PC-9 (cell line): Measurements from ENCODE around the gene NPHP4. TPM values are rescaled to one million over a fixed set of nuclear protein-coding genes. Genes with fewer than 3 reads are reported as not detected.

Experiments used
- BruUV-seq: library from RNA; stranded (reverse); fragments of 400-500 nt; replicated peaks from 2 replicates; lab custom pipeline; 2021; lab: Mats Ljungman, UMichigan
- CTCF ChIA-PET: fragments of 300-600 bp; sonication (Branson Sonifier 250); formaldehyde crosslinking; loops from one replicate; lab custom pipeline; 2022; ENCODE audit warnings: antibody characterized with exemption; lab: Charles Lee
- POLR2A ChIA-PET: fragments of 300-600 bp; sonication (Branson Sonifier 250); formaldehyde crosslinking; loops from one replicate; lab custom pipeline; 2022; ENCODE audit warnings: antibody characterized with exemption; ENCODE audit not compliant: unreplicated experiment; lab: Charles Lee
- DNase-seq, 2 experiments: peaks; one replicate each; pipeline versions ENCODE4 v3.0.0 to v3.0.0-alpha.2; 2015 to 2022; ENCODE audit warnings: mixed read lengths in 1 of 2
- H2AFZ ChIP-seq: fragments of 200-600 bp; sonication (generic); 2 replicates; pipeline ENCODE4 v1.8.1; 2017; ENCODE audit warnings: antibody characterized with exemption
- H3F3A ChIP-seq: fragments of 200-600 bp; sonication (generic); 2 replicates; pipeline ENCODE4 v1.8.1; 2017; ENCODE audit warnings: antibody characterized with exemption, mild to moderate bottlenecking, low read depth; ENCODE audit not compliant: insufficient read depth
- H3K27ac ChIP-seq: fragments of 200-600 bp; sonication (generic); 2 replicates; pipeline ENCODE4 v1.6.1; 2016; ENCODE audit warnings: mixed run types
- H3K27me3 ChIP-seq: fragments of 200-600 bp; sonication (generic); 2 replicates; pipeline ENCODE4 v1.6.1; 2016; ENCODE audit warnings: low read depth, mixed run types; ENCODE audit not compliant: insufficient read depth
- H3K36me3 ChIP-seq: fragments of 200-600 bp; sonication (generic); 2 replicates; pipeline ENCODE4 v1.6.1; 2016; ENCODE audit warnings: low read depth, mixed run types
- H3K4me1 ChIP-seq: fragments of 200-600 bp; sonication (generic); replicated peaks from 2 replicates; pipeline ENCODE4 v1.6.1; 2016; ENCODE audit warnings: mixed run types; ENCODE audit not compliant: insufficient read depth
- H3K4me2 ChIP-seq: fragments of 200-600 bp; sonication (generic); 2 replicates; pipeline ENCODE4 v1.6.1; 2017; ENCODE audit warnings: mixed run types
- H3K4me3 ChIP-seq: fragments of 200-600 bp; sonication (generic); 2 replicates; pipeline ENCODE4 v1.6.1; 2016; ENCODE audit warnings: mixed run types
- H3K79me2 ChIP-seq: fragments of 200-600 bp; sonication (generic); 2 replicates; pipeline ENCODE4 v1.6.1; 2017; ENCODE audit warnings: low read depth, mixed run types
- H3K9me2 ChIP-seq: fragments of 200-600 bp; sonication (generic); 2 replicates; pipeline ENCODE4 v1.8.1; 2017; ENCODE audit warnings: mild to moderate bottlenecking; ENCODE audit not compliant: insufficient read depth
- H3K9me3 ChIP-seq: fragments of 200-600 bp; sonication (generic); 2 replicates; pipeline ENCODE4 v1.8.1; 2016; ENCODE audit warnings: low read depth; ENCODE audit not compliant: insufficient read depth
- H4K20me1 ChIP-seq: fragments of 200-600 bp; sonication (generic); 2 replicates; pipeline ENCODE4 v1.8.1; 2017; ENCODE audit not compliant: insufficient read depth
- EZH2 ChIP-seq: fragments of 200-600 bp; sonication (generic); IDR thresholded peaks from 2 replicates; pipeline ENCODE4 v1.8.0; 2017; ENCODE audit warnings: antibody characterized with exemption, low read depth
- intact Hi-C: fragments of 100-400 bp; cut with micrococcal nuclease; formaldehyde crosslinking; loops from one replicate; pipeline ENCODE4 v1.10.0; 2022; ENCODE audit not compliant: unreplicated experiment
- total RNA-seq: library from RNA; stranded (reverse); gene quantifications from 2 replicates; pipeline ENCODE4 v1.2.3, GENCODE V29; 2021
- TF ChIP-seq, protein P1 (sequence below): fragments of 200-600 bp; sonication (generic); conservative IDR thresholded peaks from 2 replicates; pipeline ENCODE4 v1.6.1; 2017; ENCODE audit warnings: mixed run types, antibody characterized with exemption, mild to moderate bottlenecking, moderate library complexity

NPHP4 gene
- total RNA-seq, 1 experiment from 2014 or later = 17.9 TPM

GRCh38 chr1:5953386-5953785 lies 38.8 kb downstream of the NPHP4 start:
- no peak overlapping the region for H3K4me3 ChIP-seq
- no peak overlapping the region for H3K27ac ChIP-seq
- CTCF ChIA-PET = no interaction called here
- H4K20me1 ChIP-seq = no peaks in the 10 kb centered on the region
- H3K27me3 ChIP-seq = no peaks in the 10 kb centered on the region
- BruUV-seq = no TSS peak
- H3K4me1 ChIP-seq = no peaks in the 10 kb centered on the region
- TF ChIP-seq, protein P1, sequence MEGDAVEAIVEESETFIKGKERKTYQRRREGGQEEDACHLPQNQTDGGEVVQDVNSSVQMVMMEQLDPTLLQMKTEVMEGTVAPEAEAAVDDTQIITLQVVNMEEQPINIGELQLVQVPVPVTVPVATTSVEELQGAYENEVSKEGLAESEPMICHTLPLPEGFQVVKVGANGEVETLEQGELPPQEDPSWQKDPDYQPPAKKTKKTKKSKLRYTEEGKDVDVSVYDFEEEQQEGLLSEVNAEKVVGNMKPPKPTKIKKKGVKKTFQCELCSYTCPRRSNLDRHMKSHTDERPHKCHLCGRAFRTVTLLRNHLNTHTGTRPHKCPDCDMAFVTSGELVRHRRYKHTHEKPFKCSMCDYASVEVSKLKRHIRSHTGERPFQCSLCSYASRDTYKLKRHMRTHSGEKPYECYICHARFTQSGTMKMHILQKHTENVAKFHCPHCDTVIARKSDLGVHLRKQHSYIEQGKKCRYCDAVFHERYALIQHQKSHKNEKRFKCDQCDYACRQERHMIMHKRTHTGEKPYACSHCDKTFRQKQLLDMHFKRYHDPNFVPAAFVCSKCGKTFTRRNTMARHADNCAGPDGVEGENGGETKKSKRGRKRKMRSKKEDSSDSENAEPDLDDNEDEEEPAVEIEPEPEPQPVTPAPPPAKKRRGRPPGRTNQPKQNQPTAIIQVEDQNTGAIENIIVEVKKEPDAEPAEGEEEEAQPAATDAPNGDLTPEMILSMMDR = no peak
- TF ChIP-seq EZH2 = no peak
- H2AFZ ChIP-seq = no peak overlapping the region
- H3K9me3 ChIP-seq = no peaks in the 10 kb centered on the region
- no peaks in the 10 kb centered on the region for H3K36me3 ChIP-seq
- H3F3A ChIP-seq = no peaks in the 10 kb centered on the region
- POLR2A ChIA-PET = no interaction called here
- no peak for DNase-seq
- no peaks in the 10 kb centered on the region for H3K79me2 ChIP-seq
- H3K4me2 ChIP-seq = no peak overlapping the region
- no peaks in the 10 kb centered on the region for H3K9me2 ChIP-seq
- intact Hi-C loops = no loop called here

DNA sequence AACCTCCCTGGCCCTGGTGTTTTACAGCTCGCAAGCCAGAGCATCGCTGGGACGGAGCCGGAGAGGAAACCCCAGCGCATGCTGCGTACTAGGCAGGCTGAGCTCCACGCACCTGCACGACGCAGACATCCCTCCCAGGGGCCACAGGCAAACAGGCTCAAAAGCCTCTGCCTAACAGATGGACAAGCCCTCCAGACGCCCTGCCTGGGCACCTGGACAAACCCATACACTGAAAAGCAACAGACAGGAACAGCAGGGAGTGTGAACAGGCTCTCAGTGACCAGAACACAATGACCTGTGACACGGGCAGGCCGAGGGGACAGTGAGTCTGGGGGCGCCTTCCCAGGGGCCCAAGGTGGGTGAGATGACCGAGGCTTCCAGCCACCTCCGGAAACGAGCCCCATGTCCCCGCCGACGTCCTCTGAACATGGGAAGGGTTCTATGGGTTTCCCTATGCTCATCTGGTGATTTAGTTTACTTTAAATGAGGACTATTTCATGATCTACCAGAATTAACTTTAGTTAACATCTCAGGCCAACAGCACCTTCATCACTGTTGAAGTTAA lies 40.3 kb downstream of the NPHP4 start:
- DNase-seq = no peak
- BruUV-seq = no TSS peak
- Histone ChIP-seq H3K36me3 (no peaks in the 10 kb centered on the region), H3K4me2 (no peak overlapping the region), H3K27ac (no peak overlapping the region), H3K4me1 (no peaks in the 10 kb centered on the region), H3K9me3 (no peaks in the 10 kb centered on the region), H3F3A (no peaks in the 10 kb centered on the region), H3K9me2 (no peaks in the 10 kb centered on the region), H4K20me1 (no peaks in the 10 kb centered on the region), H2AFZ (no peak overlapping the region), H3K79me2 (no peaks in the 10 kb centered on the region), H3K4me3 (no peak overlapping the region), H3K27me3 (no peaks in the 10 kb centered on the region)
- POLR2A ChIA-PET = no interaction called here
- TF ChIP-seq, protein P1 = no peak
- no peak for TF ChIP-seq EZH2
- CTCF ChIA-PET = no interaction called here
- intact Hi-C loops = no loop called here

DNA sequence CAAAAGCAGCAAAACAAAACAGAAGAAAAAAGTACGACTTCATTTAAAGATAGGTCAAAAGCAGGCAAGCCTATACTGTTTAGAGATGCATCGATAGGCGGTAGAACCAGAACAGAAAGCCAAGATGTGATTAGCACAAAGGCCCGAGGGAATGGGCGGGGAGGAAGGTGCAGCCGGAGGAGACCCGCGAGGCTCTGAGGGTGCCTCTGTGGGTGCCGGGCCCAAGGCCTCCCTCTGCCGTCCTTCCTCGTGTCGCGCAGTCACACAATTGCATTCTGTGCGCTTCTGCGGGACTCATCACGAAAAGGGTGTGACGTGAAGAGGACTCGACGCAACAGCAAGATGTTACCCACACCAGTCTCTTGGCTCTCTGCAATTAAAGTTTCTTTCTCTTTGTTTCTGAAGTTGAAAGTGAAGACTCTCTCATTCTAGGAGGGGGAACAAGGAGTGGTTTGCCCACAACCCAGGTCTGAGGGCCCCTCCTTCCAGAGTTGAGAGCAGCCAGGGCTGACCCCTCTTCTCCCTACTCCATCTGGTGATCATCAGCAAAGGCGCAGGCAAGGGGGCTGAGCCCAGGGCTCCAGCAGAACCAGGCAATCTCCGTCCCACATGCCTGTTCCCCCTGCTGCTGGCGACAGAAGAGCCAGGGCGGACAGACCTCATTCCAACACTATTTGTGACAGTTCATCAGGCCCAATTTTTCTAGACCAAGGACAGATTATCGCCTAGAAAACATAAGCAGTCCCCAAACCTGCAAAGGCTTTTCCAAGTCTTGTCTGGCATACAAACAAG lies 41.0 kb downstream of the NPHP4 start:
- Histone ChIP-seq H3K27me3 (no peaks in the 10 kb centered on the region), H3F3A (no peaks in the 10 kb centered on the region), H3K4me2 (no peak overlapping the region), H3K9me3 (no peaks in the 10 kb centered on the region), H2AFZ (no peak overlapping the region), H3K9me2 (no peaks in the 10 kb centered on the region), H3K27ac (no peak overlapping the region), H3K4me1 (no peaks in the 10 kb centered on the region), H3K4me3 (no peak overlapping the region), H3K36me3 (no peaks in the 10 kb centered on the region), H4K20me1 (no peaks in the 10 kb centered on the region), H3K79me2 (no peaks in the 10 kb centered on the region)
- no peak for DNase-seq
- intact Hi-C loops = no loop called here
- ChIA-PET POLR2A (no interaction called here), CTCF (no interaction called here)
- TF ChIP-seq, protein P1 = no peak
- no peak for TF ChIP-seq EZH2
- BruUV-seq = no TSS peak
